H9 (cell line): ENCODE data around the gene MRPL54. TPM values are rescaled to one million over a fixed set of nuclear protein-coding genes. Genes with fewer than 3 reads are reported as not detected.

Experiments used
- DNase-seq: peaks from one replicate; pipeline ENCODE4 v3.0.0-alpha.2; 2017
- H2AFZ ChIP-seq: one replicate; pipeline ENCODE4 v1.6.1; 2013; ENCODE audit warnings: mild to moderate bottlenecking, low read length, control low read depth, moderate library complexity
- H2AK5ac ChIP-seq: 2 replicates; pipeline ENCODE4 v1.6.1; 2013; ENCODE audit warnings: low read length, control low read depth, mixed read lengths; ENCODE audit not compliant: insufficient read length
- H2BK120ac ChIP-seq: one replicate; pipeline ENCODE4 v1.6.1; 2013; ENCODE audit warnings: low read depth, mild to moderate bottlenecking, low read length, control low read depth, inconsistent platforms; ENCODE audit not compliant: poor library complexity, severe bottlenecking
- H2BK12ac ChIP-seq: 2 replicates; pipeline ENCODE4 v1.6.1; 2013; ENCODE audit warnings: low read length, control low read depth, mixed read lengths, low read depth; ENCODE audit not compliant: insufficient read length
- H2BK15ac ChIP-seq: 2 replicates; pipeline ENCODE4 v1.6.1; 2013; ENCODE audit warnings: low read depth, low read length, control low read depth
- H2BK20ac ChIP-seq: one replicate; pipeline ENCODE4 v1.6.1; 2013; ENCODE audit warnings: low read depth, mild to moderate bottlenecking, low read length, control low read depth, inconsistent platforms; ENCODE audit not compliant: poor library complexity, severe bottlenecking
- H2BK5ac ChIP-seq: 2 replicates; pipeline ENCODE4 v1.6.1; 2013; ENCODE audit warnings: low read length, control low read depth, mixed read lengths; ENCODE audit not compliant: insufficient read length
- H3K14ac ChIP-seq: 2 replicates; pipeline ENCODE4 v1.6.1; 2013; ENCODE audit warnings: low read length, control low read depth; ENCODE audit not compliant: insufficient read depth
- H3K18ac ChIP-seq: 2 replicates; pipeline ENCODE4 v1.6.1; 2013; ENCODE audit warnings: low read depth, mild to moderate bottlenecking, mixed read lengths, low read length, control low read depth; ENCODE audit not compliant: insufficient read length
- H3K23ac ChIP-seq: 2 replicates; pipeline ENCODE4 v1.6.1; 2013; ENCODE audit warnings: low read length, control low read depth, mixed read lengths, low read depth; ENCODE audit not compliant: insufficient read length
- H3K23me2 ChIP-seq: 2 replicates; pipeline ENCODE4 v1.6.1; 2013; ENCODE audit warnings: low read depth, mild to moderate bottlenecking, mixed read lengths, low read length, control low read depth; ENCODE audit not compliant: insufficient read length, poor library complexity, severe bottlenecking
- H3K27ac ChIP-seq: 2 replicates; pipeline ENCODE4 v1.5.1; 2013; ENCODE audit warnings: low read length, control low read depth, mixed read lengths, low read depth; ENCODE audit not compliant: insufficient read length
- H3K27me3 ChIP-seq: 2 replicates; pipeline ENCODE4 v1.6.1; 2013; ENCODE audit warnings: low read length, control low read depth, inconsistent platforms; ENCODE audit not compliant: insufficient read depth
- H3K4ac ChIP-seq: 2 replicates; pipeline ENCODE4 v1.6.1; 2013; ENCODE audit warnings: low read depth, mild to moderate bottlenecking, control low read depth, inconsistent platforms, low read length, moderate library complexity
- H3K4me1 ChIP-seq: 2 replicates; pipeline ENCODE4 v1.6.1; 2013; ENCODE audit warnings: low read length, control low read depth, inconsistent platforms; ENCODE audit not compliant: insufficient read depth
- H3K4me2 ChIP-seq: 2 replicates; pipeline ENCODE4 v1.6.1; 2013; ENCODE audit warnings: low read length, control low read depth, mixed read lengths; ENCODE audit not compliant: insufficient read length, insufficient read depth
- H3K56ac ChIP-seq: 2 replicates; pipeline ENCODE4 v1.6.1; 2013; ENCODE audit warnings: low read depth, mild to moderate bottlenecking, mixed read lengths, low read length, control low read depth; ENCODE audit not compliant: insufficient read length
- H3K79me1 ChIP-seq: 2 replicates; pipeline ENCODE4 v1.6.1; 2013; ENCODE audit warnings: low read depth, mild to moderate bottlenecking, moderate library complexity, low read length, control low read depth, inconsistent platforms; ENCODE audit not compliant: insufficient read depth, poor library complexity, severe bottlenecking
- H3K79me2 ChIP-seq: 2 replicates; pipeline ENCODE4 v1.6.1; 2013; ENCODE audit warnings: low read length, control low read depth, inconsistent platforms; ENCODE audit not compliant: insufficient read depth
- H3K9ac ChIP-seq: 2 replicates; pipeline ENCODE4 v1.6.1; 2013; ENCODE audit warnings: low read length, control low read depth, mixed read lengths; ENCODE audit not compliant: insufficient read length; ENCODE audit errors: extremely low read depth
- H3K9me3 ChIP-seq: one replicate; pipeline ENCODE4 v1.6.1; 2013; ENCODE audit warnings: low read depth, low read length, inconsistent platforms; ENCODE audit not compliant: control insufficient read depth
- H3T11ph ChIP-seq: one replicate; pipeline ENCODE4 v1.6.1; 2013; ENCODE audit warnings: mild to moderate bottlenecking, low read length, control low read depth, inconsistent platforms
- H4K20me1 ChIP-seq: one replicate; pipeline ENCODE4 v1.6.1; 2013; ENCODE audit not compliant: control insufficient read depth, insufficient read length, insufficient read depth
- H4K5ac ChIP-seq: 2 replicates; pipeline ENCODE4 v1.6.1; 2013; ENCODE audit warnings: low read depth, mild to moderate bottlenecking, mixed read lengths, low read length, control low read depth; ENCODE audit not compliant: insufficient read length
- H4K8ac ChIP-seq: replicated peaks from 2 replicates; pipeline ENCODE4 v1.6.1; 2013; ENCODE audit warnings: low read length, control low read depth, mixed read lengths, low read depth; ENCODE audit not compliant: insufficient read length
- H4K91ac ChIP-seq: 2 replicates; pipeline ENCODE4 v1.6.1; 2013; ENCODE audit warnings: low read depth, mild to moderate bottlenecking, moderate library complexity, mixed read lengths, low read length, control low read depth; ENCODE audit not compliant: insufficient read length
- H3K27ac Mint-ChIP-seq, 3 experiments: 2 replicates in 2 of 3; 3 replicates in 1 of 3; pipeline ENCODE4 v1.8.0; 2020 to 2021; ENCODE audit warnings: mixed read lengths in 3 of 3, mild to moderate bottlenecking in 1 of 3, moderate library complexity in 1 of 3
- H3K27me3 Mint-ChIP-seq: 2 replicates; pipeline ENCODE4 v1.8.0; 2021; ENCODE audit warnings: low read depth, mild to moderate bottlenecking, moderate library complexity, mixed read lengths
- H3K36me3 Mint-ChIP-seq, 3 experiments: 2 replicates in 2 of 3; 3 replicates in 1 of 3; pipeline ENCODE4 v1.8.0; 2020 to 2021; ENCODE audit warnings: low read depth in 3 of 3, mixed read lengths in 3 of 3; ENCODE audit not compliant: insufficient read depth in 1 of 3
- H3K4me1 Mint-ChIP-seq, 2 experiments: 2 replicates each; pipeline ENCODE4 v1.8.0; 2020; ENCODE audit warnings: mixed read lengths in 2 of 2
- H3K4me3 Mint-ChIP-seq, 2 experiments: 2 replicates in 1 of 2; 3 replicates in 1 of 2; pipeline ENCODE4 v1.8.0; 2020 to 2021; ENCODE audit warnings: mild to moderate bottlenecking in 2 of 2, mixed read lengths in 2 of 2, moderate library complexity in 1 of 2
- H3K9me3 Mint-ChIP-seq, 2 experiments: 2 replicates in 1 of 2; 3 replicates in 1 of 2; pipeline ENCODE4 v1.8.0; 2020; ENCODE audit warnings: mild to moderate bottlenecking in 2 of 2, mixed read lengths in 2 of 2, moderate library complexity in 1 of 2
- WGBS: extraction: QIAGEN DNeasy Blood & Tissue Kit; methylation state at CpG from one replicate; pipeline ENCODE4 v1.1.7; 2013; ENCODE audit warnings: missing lambda C conversion rate, low lambda C conversion rate, mixed read lengths; ENCODE audit not compliant: insufficient read length; ENCODE audit errors: extremely low coverage; 5-methylcytosine and 5-hydroxymethylcytosine counted together
- total RNA-seq: library from RNA; stranded (reverse); gene quantifications from 2 replicates; pipeline ENCODE4 v1.2.1, GENCODE V29; 2021
- TF ChIP-seq, protein P1 (sequence below): fragments of 200-600 bp; sonication (generic); conservative IDR thresholded peaks from 3 replicates; pipeline ENCODE4 v1.8.0; 2021; ENCODE audit warnings: antibody characterized with exemption, mild to moderate bottlenecking

The MRPL54 gene
- total RNA-seq, 1 experiment from 2014 or later = 60.0 TPM

DNA sequence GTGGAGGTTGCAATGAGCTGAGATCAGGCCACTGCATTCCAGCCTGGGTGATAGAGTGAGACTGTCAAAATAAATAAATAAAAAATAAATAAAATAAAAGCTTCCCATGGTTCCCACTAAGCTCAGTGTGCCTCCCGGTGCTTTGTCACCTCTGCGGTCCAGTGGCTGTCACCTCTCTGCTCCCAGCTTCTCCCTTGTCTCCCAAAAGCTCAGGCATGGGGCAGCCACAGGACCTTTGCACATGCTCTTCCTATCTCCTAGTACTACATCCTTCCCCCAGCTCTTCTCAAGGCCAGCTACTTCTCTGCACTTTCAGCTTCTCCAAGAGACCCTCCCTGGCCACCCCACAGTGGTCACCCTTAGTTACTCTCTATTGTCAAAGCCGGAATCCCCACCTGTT is 31.3 kb downstream of the MRPL54 start:
- no peak overlapping the region for H3K4me3 Mint-ChIP-seq

More for the DNA sequence above, 31.3 kb downstream of the MRPL54 start:
- H3K23me2 ChIP-seq = no peaks in the 10 kb centered on the region
- no peak overlapping the region for H2AK5ac ChIP-seq
- H4K8ac ChIP-seq = no peak overlapping the region
- H3K9me3 Mint-ChIP-seq = peaks cover 7 to 17% of the 10 kb centered on the region in 2 experiments
- H2AFZ ChIP-seq = no peak overlapping the region
- H3K4me1 ChIP-seq = no peaks in the 10 kb centered on the region
- H3K4me1 Mint-ChIP-seq = peaks cover 3 to 6% of the 10 kb centered on the region in 2 experiments; a peak in 3 of 4 replicates
- H4K91ac ChIP-seq = no peak overlapping the region
- no peak overlapping the region for H3K4ac ChIP-seq
- H3T11ph ChIP-seq = no peak overlapping the region
- H3K14ac ChIP-seq = no peak overlapping the region; the same call in 1 of the 2 replicates
- H3K27ac ChIP-seq = no peak overlapping the region
- H3K27me3 Mint-ChIP-seq = peaks cover 44% of the 10 kb centered on the region
- DNase-seq = no peak
- no peaks in the 10 kb centered on the region for H3K79me2 ChIP-seq
- H3K56ac ChIP-seq = no peak overlapping the region
- H3K9me3 ChIP-seq = no peaks in the 10 kb centered on the region
- H3K23ac ChIP-seq = no peak overlapping the region
- H3K36me3 Mint-ChIP-seq = no peaks in the 10 kb centered on the region; a peak in 1 of 7 replicates
- no peak overlapping the region for H3K27ac Mint-ChIP-seq
- no peak overlapping the region for H3K18ac ChIP-seq
- H3K9ac ChIP-seq = no peak overlapping the region
- H2BK120ac ChIP-seq = no peak overlapping the region
- no peak overlapping the region for H4K5ac ChIP-seq
- no peak overlapping the region for H3K4me2 ChIP-seq
- no peaks in the 10 kb centered on the region for H3K79me1 ChIP-seq
- H4K20me1 ChIP-seq = no peaks in the 10 kb centered on the region
- WGBS = no CpG with 5 or more reads among the region's 3 CpGs
- TF ChIP-seq, protein P1, sequence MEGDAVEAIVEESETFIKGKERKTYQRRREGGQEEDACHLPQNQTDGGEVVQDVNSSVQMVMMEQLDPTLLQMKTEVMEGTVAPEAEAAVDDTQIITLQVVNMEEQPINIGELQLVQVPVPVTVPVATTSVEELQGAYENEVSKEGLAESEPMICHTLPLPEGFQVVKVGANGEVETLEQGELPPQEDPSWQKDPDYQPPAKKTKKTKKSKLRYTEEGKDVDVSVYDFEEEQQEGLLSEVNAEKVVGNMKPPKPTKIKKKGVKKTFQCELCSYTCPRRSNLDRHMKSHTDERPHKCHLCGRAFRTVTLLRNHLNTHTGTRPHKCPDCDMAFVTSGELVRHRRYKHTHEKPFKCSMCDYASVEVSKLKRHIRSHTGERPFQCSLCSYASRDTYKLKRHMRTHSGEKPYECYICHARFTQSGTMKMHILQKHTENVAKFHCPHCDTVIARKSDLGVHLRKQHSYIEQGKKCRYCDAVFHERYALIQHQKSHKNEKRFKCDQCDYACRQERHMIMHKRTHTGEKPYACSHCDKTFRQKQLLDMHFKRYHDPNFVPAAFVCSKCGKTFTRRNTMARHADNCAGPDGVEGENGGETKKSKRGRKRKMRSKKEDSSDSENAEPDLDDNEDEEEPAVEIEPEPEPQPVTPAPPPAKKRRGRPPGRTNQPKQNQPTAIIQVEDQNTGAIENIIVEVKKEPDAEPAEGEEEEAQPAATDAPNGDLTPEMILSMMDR = no peak
- H2BK12ac ChIP-seq = no peak overlapping the region
- H2BK5ac ChIP-seq = no peak overlapping the region
- H2BK20ac ChIP-seq = no peak overlapping the region
- H2BK15ac ChIP-seq = no peak overlapping the region
- H3K27me3 ChIP-seq = no peaks in the 10 kb centered on the region
